ENCODE measurements around the gene SYNM. TPM values are rescaled to one million over a fixed set of nuclear protein-coding genes. Genes with fewer than 3 reads are reported as not detected.

Gene SYNM
- total and polyA plus RNA-seq, 2 donors from 2014 or later, result 4.5 to 23.2 TPM

- Histone ChIP-seq H3K4me3 (ENCODE audit: low read length in 3 of 3) (no peak overlapping the region), H3K27ac (ENCODE audit: low read depth in 2 of 2, low read length in 2 of 2) (no peak overlapping the region), H3K9me3 (ENCODE audit: control insufficient read depth in 2 of 3, insufficient read depth in 1 of 3, low read length in 3 of 3) (no peaks in the 10 kb centered on the region), H3K4me1 (ENCODE audit: control insufficient read depth in 2 of 3, insufficient read depth in 2 of 3, low read depth in 1 of 3, low read length in 3 of 3) (peaks cover 0 to 6% (median 0%) of the 10 kb centered on the region in 3 donors), H3K36me3 (ENCODE audit: control insufficient read depth in 2 of 3, insufficient read depth in 3 of 3, low read length in 3 of 3) (no peaks in the 10 kb centered on the region), H3K9ac (ENCODE audit: low read length in 3 of 3) (no peak overlapping the region), H3K27me3 (ENCODE audit: control insufficient read depth, insufficient read depth, low read length) (no peaks in the 10 kb centered on the region)
- FAIRE-seq, result no peak
- intact Hi-C loops (cut with DNase I), result no loop called here
- TF ChIP-seq CTCF (IDR thresholded peaks at IDR 0.05; ENCODE audit: borderline replicate concordance, extremely low read depth, insufficient read depth), result no peak
- DNase-seq, result no peak
Observed at GRCh38 chr15:99129644-99130043, 24.8 kb downstream of the SYNM start.

GRCh38 chr15:99130314-99130713 lies 25.4 kb downstream of the SYNM start:
- H3K4me3 ChIP-seq (ENCODE audit: low read length in 3 of 3), result no peak overlapping the region
- H3K9ac ChIP-seq (ENCODE audit: low read length in 3 of 3), result no peak overlapping the region
- no peak overlapping the region for H3K27ac ChIP-seq (ENCODE audit: low read depth in 2 of 2, low read length in 2 of 2)

GRCh38 chr15:99130765-99131440 lies 26.0 kb downstream of the SYNM start:
- Histone ChIP-seq H3K27me3 (ENCODE audit: control insufficient read depth, insufficient read depth, low read length) (no peaks in the 10 kb centered on the region), H3K9me3 (ENCODE audit: control insufficient read depth in 2 of 3, insufficient read depth in 1 of 3, low read length in 3 of 3) (no peaks in the 10 kb centered on the region), H3K4me1 (ENCODE audit: control insufficient read depth in 2 of 3, insufficient read depth in 2 of 3, low read depth in 1 of 3, low read length in 3 of 3) (no peaks in the 10 kb centered on the region), H3K4me3 (ENCODE audit: low read length in 3 of 3) (no peak overlapping the region), H3K27ac (ENCODE audit: low read depth in 2 of 2, low read length in 2 of 2) (no peak overlapping the region), H3K36me3 (ENCODE audit: control insufficient read depth in 2 of 3, insufficient read depth in 3 of 3, low read length in 3 of 3) (no peaks in the 10 kb centered on the region), H3K9ac (ENCODE audit: low read length in 3 of 3) (no peak overlapping the region)
- DNase-seq, result peak in 2 of 5 donors; percentile 18 to 56
- TF ChIP-seq CTCF (IDR thresholded peaks at IDR 0.05; ENCODE audit: borderline replicate concordance, extremely low read depth, insufficient read depth), result no peak
- FAIRE-seq, result no peak
- intact Hi-C loops (cut with DNase I), result no loop called here

More at GRCh38 chr15:99130314-99130713, 25.4 kb downstream of the SYNM start:
- intact Hi-C loops (cut with DNase I), result no loop called here
- H3K27me3 ChIP-seq (ENCODE audit: control insufficient read depth, insufficient read depth, low read length), result no peaks in the 10 kb centered on the region
- no peak for TF ChIP-seq CTCF (IDR thresholded peaks at IDR 0.05; ENCODE audit: borderline replicate concordance, extremely low read depth, insufficient read depth)
- H3K36me3 ChIP-seq (ENCODE audit: control insufficient read depth in 2 of 3, insufficient read depth in 3 of 3, low read length in 3 of 3), result no peaks in the 10 kb centered on the region
- FAIRE-seq (no peak), DNase-seq (no peak)
- no peaks in the 10 kb centered on the region for H3K9me3 ChIP-seq (ENCODE audit: control insufficient read depth in 2 of 3, insufficient read depth in 1 of 3, low read length in 3 of 3)
- peaks cover 0 to 2% (median 0%) of the 10 kb centered on the region in 3 donors for H3K4me1 ChIP-seq (ENCODE audit: control insufficient read depth in 2 of 3, insufficient read depth in 2 of 3, low read depth in 1 of 3, low read length in 3 of 3)

All from kidney (tissue), 14 donors.